Hepatocyte (in vitro differentiated cells): ENCODE data around the gene SVIL. TPM values are rescaled to one million over a fixed set of nuclear protein-coding genes. Genes with fewer than 3 reads are reported as not detected.

Experiments used
- DNase-seq: peaks from one replicate; pipeline ENCODE4 v3.0.0-alpha.2; 2016; ENCODE audit warnings: low spot score
- H2AFZ ChIP-seq: fragments of 200-600 bp; sonication (generic); 2 replicates; pipeline ENCODE4 v1.6.0; 2016; ENCODE audit warnings: antibody characterized with exemption, mild to moderate bottlenecking
- H3K27ac ChIP-seq: fragments of 200-600 bp; sonication (generic); 2 replicates; pipeline ENCODE4 v1.5.1; 2016; ENCODE audit warnings: mild to moderate bottlenecking
- H3K27me3 ChIP-seq: fragments of 200-600 bp; sonication (generic); 2 replicates; pipeline ENCODE4 v1.6.1; 2016
- H3K36me3 ChIP-seq: fragments of 200-600 bp; sonication (generic); replicated peaks from 2 replicates; pipeline ENCODE4 v1.5.1; 2016; ENCODE audit warnings: low read depth; ENCODE audit not compliant: insufficient read depth
- H3K4me1 ChIP-seq: fragments of 200-600 bp; sonication (generic); 2 replicates; pipeline ENCODE4 v1.5.1; 2016; ENCODE audit warnings: mild to moderate bottlenecking, moderate library complexity; ENCODE audit not compliant: insufficient read depth
- H3K4me2 ChIP-seq: fragments of 200-600 bp; sonication (generic); 2 replicates; pipeline ENCODE4 v1.6.0; 2016
- H3K4me3 ChIP-seq: fragments of 200-600 bp; sonication (generic); 2 replicates; pipeline ENCODE4 v1.5.1; 2016; ENCODE audit warnings: mild to moderate bottlenecking
- H3K79me2 ChIP-seq: fragments of 200-600 bp; sonication (generic); 2 replicates; pipeline ENCODE4 v1.6.0; 2017; ENCODE audit warnings: mild to moderate bottlenecking
- H3K9me2 ChIP-seq: fragments of 200-600 bp; sonication (generic); replicated peaks from 2 replicates; pipeline ENCODE4 v1.6.0; 2017; ENCODE audit warnings: mild to moderate bottlenecking; ENCODE audit not compliant: insufficient read depth
- H3K9me3 ChIP-seq: fragments of 200-600 bp; sonication (generic); 2 replicates; pipeline ENCODE4 v1.5.1; 2016; ENCODE audit warnings: low read depth, mild to moderate bottlenecking
- H4K20me1 ChIP-seq: fragments of 200-600 bp; sonication (generic); 2 replicates; pipeline ENCODE4 v1.6.0; 2016; ENCODE audit warnings: mild to moderate bottlenecking; ENCODE audit not compliant: insufficient read depth, poor library complexity, severe bottlenecking
- CTCF ChIP-seq: fragments of 200-600 bp; sonication (generic); IDR thresholded peaks from 2 replicates; pipeline ENCODE4 v1.5.1; 2016; ENCODE audit warnings: antibody characterized with exemption, mild to moderate bottlenecking; ENCODE audit not compliant: poor library complexity
- EZH2 ChIP-seq: fragments of 200-600 bp; sonication (generic); IDR thresholded peaks from 2 replicates; pipeline ENCODE4 v1.6.1; 2016; ENCODE audit warnings: antibody characterized with exemption, mild to moderate bottlenecking, borderline replicate concordance
- EZH2phosphoT487 ChIP-seq: fragments of 200-600 bp; sonication (generic); IDR thresholded peaks from one replicate; pipeline ENCODE4 v1.6.1; 2018; ENCODE audit warnings: antibody characterized with exemption, mild to moderate bottlenecking, low read depth, moderate library complexity; ENCODE audit not compliant: unreplicated experiment, severe bottlenecking
- WGBS: methylation state at CpG from one replicate; pipeline ENCODE4 v1.1.6; 2016; ENCODE audit warnings: low lambda C conversion rate; ENCODE audit errors: missing lambda C conversion rate; 5-methylcytosine and 5-hydroxymethylcytosine counted together
- polyA plus RNA-seq: library from polyadenylated mRNA; unstranded; fragments of >200 nt; fragmentation: Nextera tagmentation; extraction: Ambion mirVana; gene quantifications from 2 replicates; pipeline ENCODE4 v1.2.1, GENCODE V29; 2016
- total RNA-seq: library from RNA; depleted of rRNA; stranded (reverse); fragments of >200 nt; gene quantifications from 2 replicates; pipeline ENCODE4 v1.2.3, GENCODE V29; 2014

SVIL gene
- total and polyA plus RNA-seq, 2 experiments from 2014 or later = 24.3 to 36.5 TPM

- H3K4me1 ChIP-seq = peaks cover 15% of the 10 kb centered on the region
- no peak overlapping the region for H3K4me3 ChIP-seq
- WGBS = 97% methylated on average over 17 of the region's 19 CpGs
- no peak overlapping the region for H3K27ac ChIP-seq
- TF ChIP-seq CTCF = no peak
- no peak for TF ChIP-seq EZH2
- TF ChIP-seq EZH2phosphoT487 = no peak
- H3K9me3 ChIP-seq = no peaks in the 10 kb centered on the region
- H3K36me3 ChIP-seq = no peaks in the 10 kb centered on the region
- no peaks in the 10 kb centered on the region for H3K27me3 ChIP-seq
- no peaks in the 10 kb centered on the region for H3K79me2 ChIP-seq
- no peaks in the 10 kb centered on the region for H3K9me2 ChIP-seq
- no peaks in the 10 kb centered on the region for H4K20me1 ChIP-seq
- no peak overlapping the region for H2AFZ ChIP-seq
- no peak for DNase-seq
- no peak overlapping the region for H3K4me2 ChIP-seq
Observed at GRCh38 chr10:29473406-29474100, 161.2 kb downstream of the SVIL start.

DNA sequence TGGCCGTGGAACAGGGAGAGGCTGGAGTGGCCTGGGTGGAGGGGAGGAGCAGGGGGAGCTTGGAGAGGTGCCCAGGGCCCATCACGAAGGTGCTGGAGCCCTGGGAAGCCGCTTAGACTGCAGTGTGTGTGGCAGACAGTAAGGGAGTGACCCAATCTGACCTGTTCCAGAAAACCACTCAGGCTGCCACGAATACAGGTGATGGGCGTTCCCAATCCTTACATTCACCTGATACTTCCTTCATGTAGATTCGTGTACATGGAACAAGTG, 161.7 kb downstream of the SVIL start:
- Histone ChIP-seq H3K9me3 (no peaks in the 10 kb centered on the region), H3K4me1 (peaks cover 15% of the 10 kb centered on the region), H4K20me1 (no peaks in the 10 kb centered on the region), H3K4me2 (no peak overlapping the region), H3K27me3 (no peaks in the 10 kb centered on the region), H3K9me2 (no peaks in the 10 kb centered on the region), H3K36me3 (no peaks in the 10 kb centered on the region), H3K79me2 (no peaks in the 10 kb centered on the region), H3K27ac (no peak overlapping the region), H3K4me3 (no peak overlapping the region), H2AFZ (no peak overlapping the region)
- DNase-seq = no peak
- TF ChIP-seq EZH2 (no peak), EZH2phosphoT487 (no peak), CTCF (no peak)
- WGBS = 89% methylated on average over 6 of the region's 6 CpGs

GRCh38 chr10:29472301-29473086, 162.3 kb downstream of the SVIL start:
- Histone ChIP-seq H3K27me3 (no peaks in the 10 kb centered on the region), H3K9me2 (no peaks in the 10 kb centered on the region), H2AFZ (no peak overlapping the region), H4K20me1 (no peaks in the 10 kb centered on the region), H3K4me3 (no peak overlapping the region), H3K4me1 (peaks cover 15% of the 10 kb centered on the region), H3K27ac (no peak overlapping the region), H3K4me2 (peak overlapping the region; percentile 34), H3K36me3 (no peaks in the 10 kb centered on the region), H3K79me2 (no peaks in the 10 kb centered on the region), H3K9me3 (no peaks in the 10 kb centered on the region)
- DNase-seq = no peak
- 66% methylated on average over 5 of the region's 5 CpGs for WGBS
- TF ChIP-seq EZH2phosphoT487 (no peak), EZH2 (no peak), CTCF (no peak)
